ENCODE results near the gene XCL2.

DNA sequence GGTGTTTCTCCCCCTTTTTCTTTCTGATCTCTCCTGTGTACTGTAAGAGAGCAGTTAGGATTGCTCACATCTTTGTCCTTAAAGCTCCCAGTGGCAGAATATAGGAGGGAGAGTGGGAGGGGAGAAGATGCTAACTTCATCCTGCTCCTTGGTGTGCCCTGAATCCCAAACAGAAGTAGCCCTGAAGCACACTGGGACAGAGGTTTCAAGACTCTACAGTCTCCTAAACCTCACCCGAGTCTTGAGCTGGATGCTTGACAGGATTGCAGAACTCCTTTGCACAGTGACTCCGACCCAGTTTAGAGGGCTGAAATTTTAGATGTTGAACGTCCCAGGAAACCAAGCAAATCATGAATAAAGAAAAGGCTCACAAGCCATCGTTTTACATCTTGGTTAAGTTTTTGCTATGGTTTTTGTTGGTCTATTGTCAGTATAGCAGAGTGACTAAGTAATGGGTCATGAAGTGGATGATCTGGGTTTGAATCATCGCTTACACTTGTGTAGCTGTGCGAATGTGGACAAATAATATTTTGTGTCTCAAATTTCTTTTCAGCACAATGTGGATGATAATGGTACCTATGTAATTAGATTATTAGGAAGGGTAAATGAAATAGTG is 37.5 kb downstream of the XCL2 start:
- TF ChIP-seq, protein P1, sequence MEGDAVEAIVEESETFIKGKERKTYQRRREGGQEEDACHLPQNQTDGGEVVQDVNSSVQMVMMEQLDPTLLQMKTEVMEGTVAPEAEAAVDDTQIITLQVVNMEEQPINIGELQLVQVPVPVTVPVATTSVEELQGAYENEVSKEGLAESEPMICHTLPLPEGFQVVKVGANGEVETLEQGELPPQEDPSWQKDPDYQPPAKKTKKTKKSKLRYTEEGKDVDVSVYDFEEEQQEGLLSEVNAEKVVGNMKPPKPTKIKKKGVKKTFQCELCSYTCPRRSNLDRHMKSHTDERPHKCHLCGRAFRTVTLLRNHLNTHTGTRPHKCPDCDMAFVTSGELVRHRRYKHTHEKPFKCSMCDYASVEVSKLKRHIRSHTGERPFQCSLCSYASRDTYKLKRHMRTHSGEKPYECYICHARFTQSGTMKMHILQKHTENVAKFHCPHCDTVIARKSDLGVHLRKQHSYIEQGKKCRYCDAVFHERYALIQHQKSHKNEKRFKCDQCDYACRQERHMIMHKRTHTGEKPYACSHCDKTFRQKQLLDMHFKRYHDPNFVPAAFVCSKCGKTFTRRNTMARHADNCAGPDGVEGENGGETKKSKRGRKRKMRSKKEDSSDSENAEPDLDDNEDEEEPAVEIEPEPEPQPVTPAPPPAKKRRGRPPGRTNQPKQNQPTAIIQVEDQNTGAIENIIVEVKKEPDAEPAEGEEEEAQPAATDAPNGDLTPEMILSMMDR (IDR thresholded peaks at IDR 0.05) = no peak
- TF ChIP-seq POLR2A (IDR thresholded peaks at IDR 0.05) = no peak
